GM10266 (cell line): Measurements from ENCODE around the gene INPP5A.

Experiments
- DNase-seq: peaks from one replicate; pipeline ENCODE4 v3.0.0; 2012; ENCODE audit errors: extremely low spot score
- TF ChIP-seq, protein P1 (sequence below): IDR thresholded peaks from 2 replicates; pipeline ENCODE4 v1.5.1; 2012; ENCODE audit warnings: mild to moderate bottlenecking, low read depth; ENCODE audit not compliant: control insufficient read depth, insufficient read depth; ENCODE audit errors: missing control alignments

INPP5A gene

DNA sequence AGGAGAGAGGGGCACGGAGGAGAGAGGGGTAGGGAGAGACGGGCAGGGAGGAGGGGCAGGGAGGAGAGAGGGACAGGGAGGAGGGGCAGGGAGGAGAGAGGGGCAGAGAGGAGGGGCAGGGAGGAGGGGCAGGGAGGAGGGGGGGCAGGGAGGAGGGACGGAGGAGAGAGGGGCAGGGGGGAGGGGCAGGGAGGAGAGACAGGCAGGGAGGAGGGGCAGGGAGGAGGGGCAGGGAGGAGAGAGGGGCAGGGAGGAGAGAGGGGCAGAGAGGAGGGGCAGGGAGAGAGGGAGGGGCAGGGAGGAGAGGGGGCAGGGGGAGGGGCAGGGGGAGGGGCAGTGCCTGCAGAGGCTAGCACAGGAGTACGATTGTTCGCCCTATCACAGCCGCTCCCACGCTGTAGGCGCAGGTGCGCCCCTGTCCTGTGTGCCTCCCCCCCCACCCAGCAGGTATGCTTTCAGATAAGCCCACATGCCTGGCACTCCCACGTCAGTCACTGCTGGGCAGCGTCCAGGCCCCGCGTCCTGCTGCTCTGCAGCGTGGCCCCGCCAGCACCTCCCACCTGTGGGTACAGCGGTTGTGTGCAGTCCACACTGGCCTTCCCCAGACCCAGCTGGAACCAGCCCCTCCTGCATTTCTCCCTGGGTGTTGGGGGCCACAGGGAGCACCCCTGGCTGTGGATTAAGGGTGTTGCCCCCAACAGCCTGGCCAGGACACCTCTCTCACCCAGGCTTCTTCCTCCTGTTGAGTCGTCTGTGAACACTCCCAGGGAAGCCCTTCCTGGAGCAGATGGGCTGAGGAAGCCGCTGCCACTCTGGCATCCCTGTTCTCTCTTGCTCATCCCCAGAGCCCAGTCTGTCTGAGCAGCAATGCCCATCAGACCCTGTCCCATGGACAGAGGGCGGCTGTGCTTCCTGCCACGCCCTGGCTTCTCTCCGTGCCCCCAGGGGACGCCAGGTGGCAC, 237.6 kb downstream of the INPP5A start:
- TF ChIP-seq, protein P1, sequence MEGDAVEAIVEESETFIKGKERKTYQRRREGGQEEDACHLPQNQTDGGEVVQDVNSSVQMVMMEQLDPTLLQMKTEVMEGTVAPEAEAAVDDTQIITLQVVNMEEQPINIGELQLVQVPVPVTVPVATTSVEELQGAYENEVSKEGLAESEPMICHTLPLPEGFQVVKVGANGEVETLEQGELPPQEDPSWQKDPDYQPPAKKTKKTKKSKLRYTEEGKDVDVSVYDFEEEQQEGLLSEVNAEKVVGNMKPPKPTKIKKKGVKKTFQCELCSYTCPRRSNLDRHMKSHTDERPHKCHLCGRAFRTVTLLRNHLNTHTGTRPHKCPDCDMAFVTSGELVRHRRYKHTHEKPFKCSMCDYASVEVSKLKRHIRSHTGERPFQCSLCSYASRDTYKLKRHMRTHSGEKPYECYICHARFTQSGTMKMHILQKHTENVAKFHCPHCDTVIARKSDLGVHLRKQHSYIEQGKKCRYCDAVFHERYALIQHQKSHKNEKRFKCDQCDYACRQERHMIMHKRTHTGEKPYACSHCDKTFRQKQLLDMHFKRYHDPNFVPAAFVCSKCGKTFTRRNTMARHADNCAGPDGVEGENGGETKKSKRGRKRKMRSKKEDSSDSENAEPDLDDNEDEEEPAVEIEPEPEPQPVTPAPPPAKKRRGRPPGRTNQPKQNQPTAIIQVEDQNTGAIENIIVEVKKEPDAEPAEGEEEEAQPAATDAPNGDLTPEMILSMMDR: no peak
- no peak for DNase-seq

DNA sequence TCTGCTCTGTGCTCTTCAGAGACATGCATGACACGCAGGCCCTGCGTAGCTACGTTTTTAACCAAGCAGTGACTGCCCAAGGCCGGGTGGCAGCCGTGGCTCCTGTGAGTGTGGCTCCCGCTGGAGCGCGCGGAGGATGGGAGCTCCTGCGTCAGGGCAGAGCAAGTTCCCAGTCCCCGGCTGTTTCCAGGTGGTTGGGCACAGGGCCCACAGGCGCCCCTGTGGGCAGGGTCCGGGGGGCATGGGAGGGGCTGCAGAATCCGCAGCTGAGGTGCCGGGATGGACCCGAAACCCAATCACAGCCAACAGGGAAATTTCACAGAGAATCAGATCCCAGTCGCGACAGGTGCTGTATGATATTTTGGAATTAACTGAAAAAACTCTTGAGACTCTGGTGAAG, 238.6 kb downstream of the INPP5A start:
- DNase-seq: no peak
- TF ChIP-seq, protein P1: no peak

DNA sequence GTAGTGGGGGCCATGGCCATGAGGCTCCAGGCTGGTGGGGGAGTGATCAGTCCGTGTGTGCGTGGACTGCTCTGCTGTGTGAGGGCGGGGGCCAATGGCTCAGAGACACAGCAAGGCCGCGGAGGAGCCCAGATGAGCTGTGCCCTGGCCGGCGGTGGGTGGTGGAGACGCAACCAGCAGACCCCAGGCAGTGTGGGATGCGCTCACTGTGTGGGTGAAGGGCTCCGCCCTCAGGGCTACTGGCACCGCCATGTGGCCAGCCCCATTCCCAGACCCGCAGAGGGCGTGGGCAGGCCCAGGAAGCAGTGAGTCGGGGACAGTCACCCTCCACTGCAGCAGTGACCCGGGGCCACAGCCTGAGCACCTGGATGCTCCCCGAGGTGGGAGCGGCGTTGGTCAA, 239.2 kb downstream of the INPP5A start:
- TF ChIP-seq, protein P1: no peak
- no peak for DNase-seq

DNA sequence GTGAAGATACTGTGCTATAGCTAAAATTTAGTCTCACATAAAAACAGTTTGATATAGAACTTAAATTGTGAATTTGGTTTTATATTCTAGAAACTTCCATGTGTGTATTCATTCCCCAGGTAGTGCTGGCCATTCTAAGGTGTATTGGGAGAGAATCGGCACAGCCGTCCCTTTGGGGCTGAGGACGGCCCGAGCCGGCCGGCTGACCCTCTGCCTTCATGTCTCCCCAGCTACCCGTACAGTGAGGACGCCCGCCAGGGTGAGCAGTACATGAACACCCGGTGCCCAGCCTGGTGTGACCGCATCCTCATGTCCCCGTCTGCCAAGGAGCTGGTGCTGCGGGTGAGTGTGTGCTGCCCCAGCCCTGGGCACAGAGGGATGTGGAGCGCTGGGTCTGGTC, 239.9 kb downstream of the INPP5A start:
- no peak for DNase-seq
- TF ChIP-seq, protein P1: no peak

DNA sequence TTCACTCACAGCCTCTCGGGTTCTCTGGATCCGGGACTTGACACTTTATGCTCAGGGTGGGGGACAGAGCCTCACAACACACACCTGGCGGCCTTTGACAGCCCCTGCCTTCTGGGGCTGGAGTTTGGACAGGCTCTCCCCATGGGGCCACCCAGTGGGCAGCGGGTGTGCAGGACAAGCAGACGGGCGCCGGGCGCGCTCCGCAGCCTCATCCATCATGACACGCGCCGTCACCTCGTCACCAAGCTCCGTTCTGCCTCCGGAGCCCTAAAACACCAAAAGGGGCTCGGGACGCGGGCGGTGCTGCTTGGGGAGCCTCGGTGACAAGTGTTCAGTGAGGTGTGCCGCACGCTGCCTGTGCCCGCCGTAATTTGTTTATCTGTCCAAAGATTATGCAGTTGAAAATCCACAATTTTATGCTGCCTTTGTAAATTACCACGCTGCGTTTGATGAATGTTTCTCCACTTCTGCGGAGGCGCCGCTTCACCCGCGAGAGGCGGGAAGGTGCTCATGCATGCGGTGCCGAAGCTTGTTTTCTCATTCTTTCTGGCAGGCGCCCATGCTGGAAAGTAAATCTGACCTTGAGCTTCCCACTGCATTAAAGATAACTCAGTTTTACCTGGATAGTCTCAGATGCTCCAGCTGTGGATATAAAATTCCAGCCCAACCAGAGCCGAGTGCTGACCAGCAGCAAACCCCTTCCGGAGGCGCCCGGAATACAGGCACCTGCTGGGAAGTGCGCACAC, 242.1 kb downstream of the INPP5A start:
- DNase-seq: no peak

DNA sequence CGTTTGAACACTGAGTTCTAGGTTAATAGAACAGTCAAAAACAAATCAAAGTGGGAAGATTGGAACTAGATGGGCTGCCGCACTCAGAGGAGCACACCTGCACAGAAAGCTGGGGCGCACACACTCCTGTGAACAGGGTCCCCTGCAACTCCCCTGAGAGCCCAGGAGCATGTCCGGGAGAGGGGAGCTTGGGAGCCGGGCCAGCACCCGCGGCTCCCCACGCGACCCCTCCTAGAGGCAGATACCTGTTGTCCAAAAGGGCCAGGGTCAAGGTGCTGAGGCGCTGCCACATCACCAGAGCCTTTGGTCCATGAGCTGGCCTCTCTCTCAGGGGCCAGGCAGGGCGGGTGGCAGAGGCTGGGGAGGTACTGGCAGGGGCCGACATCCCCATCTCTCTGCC, 242.8 kb downstream of the INPP5A start:
- DNase-seq: no peak
- TF ChIP-seq, protein P1: no peak

More for the DNA sequence above, 242.1 kb downstream of the INPP5A start:
- TF ChIP-seq, protein P1: no peak
